ENCODE results near the gene STXBP5L.
"Not testable (repeated sequence)": the region's sequence is repeated elsewhere in the genome, so short reads cannot be mapped to it uniquely, and the experiment has no call there.

Gene STXBP5L

DNA sequence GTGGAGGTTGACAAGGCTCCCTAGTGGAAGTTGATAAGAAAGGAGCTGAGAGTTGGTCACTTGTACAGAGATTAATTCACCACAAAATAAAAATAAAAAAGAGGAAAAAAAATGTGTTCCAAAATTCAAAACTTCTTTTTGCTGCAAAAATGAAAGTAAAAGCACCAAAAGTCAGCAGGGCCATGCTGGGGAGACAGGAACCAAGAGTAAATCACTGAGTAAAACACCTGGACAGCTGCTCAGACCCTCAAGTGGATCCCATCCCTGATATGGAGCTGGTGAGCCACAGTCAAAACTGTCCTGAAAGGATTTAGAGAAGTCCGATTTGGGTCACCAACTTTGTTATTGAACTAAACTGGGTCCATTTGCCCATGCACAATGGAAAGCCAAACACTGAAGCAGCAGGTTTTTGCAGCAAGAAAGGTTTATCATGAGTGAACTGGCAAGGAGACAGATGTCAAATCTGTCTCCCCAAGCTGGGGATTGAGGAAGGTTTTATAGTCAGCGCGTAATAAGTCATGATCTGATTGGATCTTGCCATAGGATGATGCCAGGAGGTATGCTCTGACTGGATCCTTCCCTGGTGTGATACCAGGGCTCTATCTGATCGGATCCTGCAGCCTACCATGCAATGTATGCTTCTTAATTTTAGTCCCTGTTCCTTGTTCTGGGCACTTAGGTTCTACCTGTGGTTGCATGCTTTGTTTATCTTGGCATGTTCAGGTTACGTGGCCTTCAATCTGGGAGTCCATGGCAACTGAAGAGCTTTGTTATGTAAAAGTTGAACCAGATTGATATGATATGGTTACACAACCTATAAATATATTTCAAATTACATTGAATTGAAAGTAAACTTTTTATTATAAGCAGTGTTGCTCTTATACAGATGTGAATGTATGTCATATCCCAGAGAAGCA lies 324.6 kb downstream of the STXBP5L start:
- no peak for DNase-seq

GRCh38 chr3:121243208-121243607 lies 335.2 kb downstream of the STXBP5L start:
- no peak for DNase-seq

DNA sequence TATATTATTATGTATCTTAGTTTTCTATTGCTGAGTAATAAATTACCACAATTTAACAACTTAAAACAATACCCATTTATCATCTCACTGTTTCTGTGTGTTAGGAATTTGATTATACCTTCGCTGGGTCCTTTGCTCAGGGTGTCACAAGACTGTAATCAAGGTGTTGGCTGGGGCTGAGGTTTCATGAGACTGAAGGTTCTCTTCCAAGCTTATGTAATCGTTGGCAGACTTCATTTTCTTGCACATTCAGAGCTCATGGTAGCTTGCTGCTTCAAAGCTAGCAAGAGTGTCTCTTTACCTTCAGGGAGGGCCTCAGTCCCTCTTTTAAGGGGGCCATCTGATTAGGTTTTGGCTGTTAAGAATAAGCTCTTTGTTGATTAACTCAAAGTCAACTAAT lies 344.7 kb downstream of the STXBP5L start:
- no peak for DNase-seq

DNA sequence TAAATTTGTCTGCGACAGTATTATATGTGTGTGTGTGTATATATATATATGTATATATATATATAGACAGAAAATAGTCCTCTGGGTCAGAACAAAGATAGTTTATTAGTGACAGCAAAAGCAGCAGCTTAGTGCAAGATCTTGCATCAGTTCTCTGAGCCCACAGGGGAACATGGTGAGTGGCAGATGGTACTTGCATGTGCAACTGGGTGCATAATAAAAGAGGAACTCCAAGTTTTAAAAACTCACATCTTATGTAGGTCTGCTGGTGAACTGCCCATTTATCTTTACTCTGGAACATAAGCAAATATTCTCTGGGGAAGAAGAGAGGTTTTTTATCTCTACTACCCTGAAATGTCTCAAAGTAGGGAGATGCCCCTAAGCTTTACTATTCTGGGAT lies 361.4 kb downstream of the STXBP5L start:
- no peak for DNase-seq

- DNase-seq, result no peak
Observed at GRCh38 chr3:121274411-121274810, 366.4 kb downstream of the STXBP5L start.

DNA sequence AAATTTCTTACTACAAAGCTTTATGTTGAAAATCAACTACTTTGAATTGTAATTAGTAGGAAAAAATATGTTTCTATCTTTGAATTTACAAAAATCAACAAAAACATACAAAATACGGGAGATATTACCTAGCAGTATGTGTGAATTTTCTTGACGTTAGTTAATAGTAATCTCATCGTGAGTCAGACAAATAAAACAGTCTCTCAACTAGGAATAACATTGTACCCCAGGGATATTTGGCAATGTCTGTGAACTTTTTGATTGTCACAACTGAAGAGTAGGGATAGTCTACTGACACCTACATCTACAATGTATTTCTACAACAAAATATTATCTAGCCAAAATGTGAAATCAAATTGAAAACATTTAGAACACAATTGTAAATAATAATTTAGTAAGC lies 387.4 kb downstream of the STXBP5L start:
- no peak for DNase-seq

DNA sequence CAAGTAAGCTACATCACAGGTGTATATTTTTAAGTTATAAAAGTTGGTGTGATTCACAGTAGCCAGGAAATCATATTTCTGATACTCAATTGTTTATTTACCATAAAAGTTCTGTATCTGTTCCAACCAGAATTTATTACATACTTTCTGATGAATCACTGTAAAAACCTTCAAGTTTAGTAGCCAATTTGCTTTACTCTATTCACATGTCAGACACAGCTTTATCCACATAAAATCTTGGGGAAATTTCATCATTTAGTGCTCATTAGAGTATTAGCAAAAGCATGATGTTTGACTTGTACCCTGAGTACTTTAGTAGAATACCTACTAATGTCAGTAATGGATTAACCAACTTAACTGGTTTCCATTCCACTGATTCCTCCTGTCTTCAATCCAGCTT lies 388.0 kb downstream of the STXBP5L start:
- no peak for DNase-seq

DNA sequence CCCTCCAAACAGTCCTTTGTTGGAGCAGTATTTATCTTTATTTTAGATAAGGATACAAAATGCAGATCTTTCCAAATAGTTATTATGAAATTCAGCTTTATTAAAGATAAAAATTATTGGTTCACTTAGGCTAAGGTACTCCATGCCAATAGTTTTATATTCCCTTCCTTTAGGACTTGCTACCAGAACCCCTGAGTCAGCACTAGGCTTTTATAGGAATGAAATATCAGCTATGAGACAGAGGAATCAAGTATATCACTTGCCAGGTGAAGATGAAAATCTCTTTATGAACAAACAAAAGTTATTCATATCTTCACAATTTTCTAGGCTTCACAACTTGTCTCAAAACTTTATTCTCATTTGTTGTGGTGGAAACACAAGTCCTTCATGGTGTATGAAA lies 416.3 kb downstream of the STXBP5L start:
- DNase-seq, result no peak

GRCh38 chr3:121330118-121330517 lies 422.1 kb downstream of the STXBP5L start:
- no peak for DNase-seq

DNA sequence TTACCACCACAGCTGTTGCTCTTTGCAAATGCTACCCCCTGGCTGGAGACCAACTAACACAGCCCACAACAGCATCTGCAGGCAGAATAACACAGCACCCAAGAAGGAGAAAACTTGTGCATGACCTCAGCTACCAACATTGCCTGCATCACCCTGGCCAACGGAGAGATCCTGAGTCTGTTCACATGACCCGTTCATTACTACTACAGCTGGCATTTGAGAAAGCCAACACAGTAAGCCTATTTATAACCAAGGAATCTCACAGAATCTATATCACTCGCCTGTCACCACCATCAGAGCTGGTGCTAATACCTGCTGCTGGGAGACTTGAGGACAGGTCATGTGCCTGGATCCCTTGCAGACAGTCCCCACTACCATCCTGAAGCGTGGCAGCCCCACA lies 422.6 kb downstream of the STXBP5L start:
- DNase-seq, result no peak

- DNase-seq, result not testable (repeated sequence)
Observed at GRCh38 chr3:121355960-121356359, 448.0 kb downstream of the STXBP5L start.

DNA sequence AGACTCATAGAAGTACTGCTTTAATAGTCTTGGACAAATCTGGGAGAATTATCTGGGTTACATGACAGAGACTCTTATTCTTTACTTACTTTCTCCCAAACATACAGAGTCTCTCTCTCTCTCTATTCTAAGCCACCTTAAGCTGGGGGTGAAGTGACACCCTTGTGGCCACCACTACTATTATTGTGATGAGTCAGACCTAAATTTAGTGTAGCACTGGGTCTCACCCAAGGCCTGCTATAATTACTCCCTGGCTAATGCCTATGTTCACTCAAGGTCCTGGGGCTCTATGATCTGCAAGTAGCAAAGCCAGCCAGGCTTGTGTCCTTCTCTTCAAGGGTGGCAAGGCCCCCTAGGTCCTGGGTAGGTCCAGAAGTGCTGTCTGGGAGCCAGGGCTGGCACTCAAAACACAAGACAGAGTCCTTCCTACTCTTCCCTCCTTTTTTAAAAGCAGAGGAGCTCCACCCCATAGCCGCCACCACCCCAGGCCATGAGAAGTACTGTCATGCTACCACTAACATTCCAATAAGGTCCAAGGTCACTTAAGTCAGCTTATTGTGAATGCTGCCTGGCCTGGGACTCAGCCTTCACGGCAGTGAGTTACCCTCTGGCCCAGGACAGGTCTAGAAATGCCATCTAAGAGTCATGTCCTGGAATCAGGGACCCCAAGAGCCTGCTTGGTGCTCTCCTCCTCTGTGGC lies 454.2 kb downstream of the STXBP5L start:
- DNase-seq, result no peak

DNA sequence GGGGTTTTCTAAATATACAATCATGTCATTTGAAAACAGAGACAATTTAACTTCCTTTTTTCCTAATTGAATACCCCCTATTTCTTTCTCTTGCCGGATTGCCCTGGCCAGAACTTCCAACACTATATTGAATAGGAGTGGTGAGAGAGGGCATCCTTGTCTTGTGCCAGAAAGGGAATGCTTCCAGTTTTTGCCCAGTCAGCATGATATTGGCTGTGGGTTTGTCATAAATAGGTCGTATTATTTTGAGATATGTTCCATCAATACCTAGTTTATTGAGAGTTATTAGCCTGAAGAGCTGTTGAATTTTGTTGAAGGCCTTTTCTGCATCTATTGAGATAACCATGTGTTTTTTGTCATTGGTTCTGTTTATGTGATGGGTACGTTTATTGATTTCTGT lies 480.3 kb downstream of the STXBP5L start:
- not testable (repeated sequence) for DNase-seq

DNA sequence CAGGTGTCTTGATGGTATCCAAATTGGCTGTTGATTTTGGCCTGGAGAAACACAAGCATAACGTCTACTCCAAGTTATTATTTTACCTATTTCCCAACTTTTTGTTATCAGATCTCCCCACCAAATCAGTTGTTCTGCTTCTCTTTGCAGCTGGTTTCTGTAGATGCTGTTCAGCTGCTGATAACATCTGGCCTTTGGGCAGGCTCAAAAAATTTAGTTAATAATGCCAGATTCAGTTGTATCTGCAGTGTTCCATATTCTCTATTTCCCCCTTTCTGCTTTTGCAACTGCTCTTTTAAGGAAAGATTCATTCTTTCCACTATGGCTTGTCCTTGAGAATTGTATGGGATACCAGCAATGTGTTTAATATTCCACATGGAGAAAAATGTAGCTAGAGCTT lies 488.0 kb downstream of the STXBP5L start:
- DNase-seq, result not testable (repeated sequence)

- DNase-seq, result not testable (repeated sequence)
Observed at GRCh38 chr3:121398051-121398450, 490.0 kb downstream of the STXBP5L start.

DNA sequence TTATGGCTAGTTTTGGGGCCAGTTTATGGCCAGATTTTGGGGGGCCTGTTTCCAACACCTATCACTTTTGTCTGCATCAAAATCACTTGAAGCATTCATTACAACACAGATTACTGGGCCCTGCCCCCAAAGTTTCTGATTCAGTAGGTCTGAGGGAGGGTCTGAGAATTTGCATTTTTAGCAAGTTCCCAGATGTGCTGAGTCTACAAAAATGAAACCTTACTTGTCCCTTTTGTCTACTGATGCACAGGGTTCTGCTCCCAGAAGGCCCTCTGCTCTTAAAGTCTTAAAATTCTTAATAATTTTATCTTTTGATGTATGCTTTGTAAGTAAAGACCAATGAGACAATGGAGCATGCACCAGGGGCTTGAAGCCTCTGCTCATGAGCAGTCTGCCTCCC lies 491.8 kb downstream of the STXBP5L start:
- DNase-seq, result no peak

GRCh38 chr3:121405631-121406030 lies 497.6 kb downstream of the STXBP5L start:
- DNase-seq, result no peak

- no peak for DNase-seq
Observed at GRCh38 chr3:121411523-121411922, 503.5 kb downstream of the STXBP5L start.

DNA sequence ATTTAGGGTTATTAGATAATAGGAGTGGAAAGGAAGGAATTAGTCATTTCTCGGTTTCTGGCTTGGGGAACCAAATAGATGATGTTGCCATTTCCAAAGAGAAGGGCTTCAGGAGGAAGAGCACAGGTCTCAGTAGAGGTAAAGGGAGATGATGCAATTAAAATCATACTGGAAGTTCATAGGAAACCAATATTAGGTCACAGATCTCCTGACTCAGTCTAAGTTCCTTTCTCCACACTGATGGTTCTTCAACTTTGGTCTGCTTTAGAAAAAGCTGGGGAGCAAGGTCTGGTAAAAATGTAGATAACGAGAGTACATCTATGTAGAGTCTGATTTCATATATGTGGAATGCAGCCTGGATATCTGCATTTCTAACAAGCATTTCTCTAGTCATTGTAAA lies 506.9 kb downstream of the STXBP5L start:
- no peak for DNase-seq

DNA sequence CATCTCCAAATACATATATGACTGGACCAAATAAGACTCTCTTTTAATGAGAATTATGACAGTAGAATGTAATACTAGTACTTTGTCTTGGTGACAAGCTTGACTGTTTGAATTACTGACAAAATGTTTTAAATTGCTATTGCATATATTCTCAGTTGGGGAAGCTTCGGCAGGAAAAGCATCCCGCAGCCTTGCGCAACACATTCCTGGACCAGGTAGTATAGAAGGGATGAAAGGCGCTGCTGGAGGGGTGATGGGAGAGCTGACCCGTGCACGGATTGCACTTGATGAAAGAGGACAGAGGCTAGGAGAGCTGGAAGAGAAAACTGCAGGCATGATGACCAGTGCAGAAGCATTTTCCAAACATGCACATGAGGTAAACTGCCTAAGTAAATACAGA lies 510.2 kb downstream of the STXBP5L start:
- no peak for DNase-seq

- DNase-seq, result no peak
Observed at GRCh38 chr3:121424549-121424948, 516.5 kb downstream of the STXBP5L start.

DNA sequence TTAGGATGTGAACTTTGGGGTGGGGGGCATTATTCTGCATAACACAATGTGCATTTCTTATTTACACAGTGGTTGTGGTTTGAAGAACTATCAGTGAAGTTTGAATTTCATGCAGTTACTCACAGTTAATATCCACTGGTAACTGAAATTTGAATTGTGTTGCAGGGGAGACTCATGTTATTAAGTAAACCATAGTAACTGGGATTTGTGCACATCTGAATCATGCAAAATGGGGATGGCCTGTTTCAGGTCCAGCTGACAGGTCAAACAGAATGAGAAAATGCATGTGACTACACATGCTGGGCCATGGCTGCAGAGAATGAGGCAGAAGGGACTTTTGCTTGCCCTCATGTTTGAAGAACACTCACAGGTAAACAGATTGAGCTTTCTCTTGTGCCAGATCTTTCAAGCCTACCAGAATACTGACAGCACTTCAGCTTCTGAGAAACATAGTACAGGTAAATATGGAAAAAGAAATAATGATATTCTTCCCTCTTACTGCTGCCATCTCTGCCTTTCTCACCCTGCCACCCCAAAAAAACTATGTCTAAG lies 522.7 kb downstream of the STXBP5L start:
- no peak for DNase-seq

DNA sequence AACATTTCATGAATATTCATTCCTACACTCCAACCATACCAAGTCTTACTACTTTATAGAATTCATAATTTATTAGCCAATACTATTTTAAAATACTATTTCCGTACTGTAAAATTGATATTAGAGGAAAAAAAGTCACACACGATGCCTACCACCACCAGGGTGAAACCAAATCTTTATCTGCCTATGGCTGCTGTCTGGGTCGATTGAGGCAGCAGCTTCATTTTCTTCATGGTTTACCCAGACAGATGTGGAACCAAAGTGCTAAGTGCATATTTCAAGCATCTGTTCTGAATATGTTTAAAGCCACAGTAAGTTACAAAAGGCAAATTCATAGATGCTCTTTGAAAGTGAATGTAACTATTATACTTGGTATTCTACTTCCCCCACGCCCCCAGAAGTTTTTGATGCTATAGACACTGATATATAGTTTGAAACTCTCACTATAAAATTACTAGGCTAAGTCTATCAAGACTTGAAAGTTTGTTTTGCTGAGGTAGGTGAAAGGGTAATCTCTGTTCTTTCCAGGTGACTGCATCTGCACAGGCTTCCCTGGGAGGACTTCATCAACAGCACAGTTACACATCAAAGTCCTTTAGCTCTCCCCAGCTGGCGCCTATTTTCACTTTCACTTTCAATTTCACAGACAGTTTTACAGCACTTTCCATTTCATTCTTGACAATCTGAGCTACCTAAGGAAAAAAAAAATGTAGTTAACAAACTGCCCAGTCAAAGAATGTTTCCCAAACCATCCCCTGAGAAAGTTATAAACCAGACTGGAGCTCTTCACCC lies 523.9 kb downstream of the STXBP5L start:
- peak; percentile 34 for DNase-seq

All from stimulated activated CD4-positive, alpha-beta T cell treated with anti-CD3 and anti-CD28 coated beads, Interleukin-1b, Interleukin-23, amount 100 ng/mL, for 48 hours (primary cell).